Measurements from ENCODE around the gene ST6GALNAC3.

Gene ST6GALNAC3

DNA sequence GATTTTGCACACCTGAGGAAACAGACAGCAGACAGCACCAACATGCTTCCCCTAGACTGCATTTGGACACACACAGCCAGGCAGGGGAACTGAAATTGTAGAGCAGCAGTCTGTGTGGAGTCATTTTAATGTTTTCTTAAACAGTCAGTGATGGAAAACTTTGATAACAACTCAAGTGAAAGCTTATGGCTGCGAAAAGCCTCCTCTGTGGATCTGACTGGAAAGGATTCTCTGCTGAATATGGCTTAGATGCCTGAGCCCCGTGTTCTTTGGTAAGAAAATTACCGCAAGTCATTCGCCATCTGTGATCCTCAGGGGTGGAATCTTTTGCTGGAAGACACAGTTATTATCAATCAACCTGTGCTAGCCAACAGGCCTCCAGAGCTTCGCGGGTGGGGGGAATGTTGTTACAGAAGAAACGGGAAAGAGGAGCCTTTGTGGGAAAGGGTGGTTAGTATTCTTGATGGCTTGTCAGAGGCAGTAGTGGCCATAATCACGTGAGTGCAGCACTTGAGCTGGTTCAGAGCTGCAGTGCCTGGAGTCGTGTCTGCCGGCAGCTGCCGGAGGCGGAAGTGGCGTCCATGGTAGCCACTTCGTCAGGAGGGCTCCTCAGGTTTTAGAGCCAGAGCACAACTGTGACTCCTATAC is 204.7 kb downstream of the ST6GALNAC3 start:
- Histone ChIP-seq H3K27me3 (ENCODE audit: control insufficient read depth, insufficient read depth, low read length) (no peaks in the 10 kb centered on the region), H3K9me3 (replicated peaks; ENCODE audit: low read length) (no peaks in the 10 kb centered on the region), H3K4me3 (ENCODE audit: low read length) (no peak overlapping the region), H3K36me3 (ENCODE audit: insufficient read depth, low read length) (no peaks in the 10 kb centered on the region), H3K4me2 (ENCODE audit: low read length) (no peak overlapping the region), H3K9ac (ENCODE audit: low read depth, low read length) (no peak overlapping the region), H3K4me1 (ENCODE audit: control insufficient read depth, insufficient read depth, low read length) (no peaks in the 10 kb centered on the region)

DNA sequence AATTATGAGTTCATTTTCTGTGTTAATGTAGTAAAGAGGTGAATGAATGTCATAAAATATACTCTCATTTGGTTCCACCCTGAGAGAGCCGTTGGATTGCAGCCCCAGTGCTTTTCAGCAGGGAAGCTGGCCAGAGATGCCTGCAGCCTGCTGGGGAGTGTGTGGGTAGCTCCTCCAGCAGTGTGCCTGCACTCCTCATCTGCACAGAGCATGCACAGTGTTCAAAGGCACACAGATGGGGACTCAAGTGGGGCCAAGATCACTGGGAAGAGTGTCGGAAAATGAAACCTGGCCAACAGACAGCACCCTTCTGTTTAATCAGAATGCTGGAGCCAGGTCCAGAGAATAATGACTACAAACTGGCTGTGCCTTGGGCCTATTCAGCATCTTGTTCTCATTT is 206.8 kb downstream of the ST6GALNAC3 start:
- H3K9ac ChIP-seq (ENCODE audit: low read depth, low read length): no peak overlapping the region
- no peaks in the 10 kb centered on the region for H3K36me3 ChIP-seq (ENCODE audit: insufficient read depth, low read length)
- no peak overlapping the region for H3K4me3 ChIP-seq (ENCODE audit: low read length)
- no peaks in the 10 kb centered on the region for H3K27me3 ChIP-seq (ENCODE audit: control insufficient read depth, insufficient read depth, low read length)
- no peak overlapping the region for H3K4me2 ChIP-seq (ENCODE audit: low read length)
- H3K9me3 ChIP-seq (replicated peaks; ENCODE audit: low read length): no peaks in the 10 kb centered on the region
- no peaks in the 10 kb centered on the region for H3K4me1 ChIP-seq (ENCODE audit: control insufficient read depth, insufficient read depth, low read length)

DNA sequence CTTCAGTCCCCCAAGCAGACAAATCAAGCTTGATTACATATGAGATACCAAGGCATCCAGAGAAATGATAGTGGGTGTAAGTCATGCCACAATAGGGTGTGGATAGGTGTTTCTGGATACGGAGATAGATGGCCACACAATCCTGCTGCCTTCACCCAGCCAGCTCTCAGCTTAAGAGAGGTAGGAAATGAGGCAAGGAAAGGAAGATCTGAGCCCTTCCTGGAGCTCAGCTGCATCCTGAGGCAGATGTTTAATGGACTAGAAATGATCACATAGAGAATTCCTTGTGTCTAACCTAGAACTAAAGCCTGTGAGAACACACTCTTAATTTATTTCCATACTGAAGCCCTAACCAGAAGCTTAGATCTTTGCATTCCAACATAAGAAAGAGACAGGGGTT is 210.3 kb downstream of the ST6GALNAC3 start:
- Histone ChIP-seq H3K4me3 (ENCODE audit: low read length) (no peak overlapping the region), H3K27me3 (ENCODE audit: control insufficient read depth, insufficient read depth, low read length) (no peaks in the 10 kb centered on the region), H3K4me2 (ENCODE audit: low read length) (no peak overlapping the region)

GRCh38 chr1:76285578-76286135 is 211.1 kb downstream of the ST6GALNAC3 start:
- H3K4me1 ChIP-seq (ENCODE audit: control insufficient read depth, insufficient read depth, low read length): no peaks in the 10 kb centered on the region
- H3K36me3 ChIP-seq (ENCODE audit: insufficient read depth, low read length): no peaks in the 10 kb centered on the region
- no peak overlapping the region for H3K9ac ChIP-seq (ENCODE audit: low read depth, low read length)
- no peaks in the 10 kb centered on the region for H3K9me3 ChIP-seq (replicated peaks; ENCODE audit: low read length)
- H3K4me3 ChIP-seq (ENCODE audit: low read length): no peak overlapping the region
- no peaks in the 10 kb centered on the region for H3K27me3 ChIP-seq (ENCODE audit: control insufficient read depth, insufficient read depth, low read length)
- H3K4me2 ChIP-seq (ENCODE audit: low read length): no peak overlapping the region

More for the DNA sequence above, 210.3 kb downstream of the ST6GALNAC3 start:
- Histone ChIP-seq H3K9me3 (replicated peaks; ENCODE audit: low read length) (no peaks in the 10 kb centered on the region), H3K9ac (ENCODE audit: low read depth, low read length) (no peak overlapping the region), H3K4me1 (ENCODE audit: control insufficient read depth, insufficient read depth, low read length) (no peaks in the 10 kb centered on the region), H3K36me3 (ENCODE audit: insufficient read depth, low read length) (no peaks in the 10 kb centered on the region)

DNA sequence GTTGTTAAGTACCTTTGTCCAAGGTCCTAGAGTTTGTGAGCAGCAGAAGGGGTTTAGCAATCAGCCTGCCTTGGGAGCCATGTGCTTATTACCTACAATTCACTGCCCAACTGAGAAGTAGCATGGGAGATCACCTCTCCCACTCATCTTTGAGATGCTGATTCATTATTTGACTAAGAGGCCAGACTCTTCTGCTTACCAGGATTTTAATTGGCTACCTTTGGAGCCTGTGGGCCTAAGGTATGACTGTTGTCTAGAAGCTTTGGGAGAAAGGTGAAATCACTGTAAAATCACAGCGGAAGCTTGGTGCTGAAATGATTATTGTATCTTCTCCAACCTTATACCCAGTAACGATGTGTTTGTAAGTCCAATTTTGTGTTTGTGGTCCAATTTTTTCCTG is 213.4 kb downstream of the ST6GALNAC3 start:
- H3K4me3 ChIP-seq (ENCODE audit: low read length): no peak overlapping the region
- H3K27me3 ChIP-seq (ENCODE audit: control insufficient read depth, insufficient read depth, low read length): no peaks in the 10 kb centered on the region
- no peaks in the 10 kb centered on the region for H3K9me3 ChIP-seq (replicated peaks; ENCODE audit: low read length)
- no peaks in the 10 kb centered on the region for H3K36me3 ChIP-seq (ENCODE audit: insufficient read depth, low read length)
- no peaks in the 10 kb centered on the region for H3K4me1 ChIP-seq (ENCODE audit: control insufficient read depth, insufficient read depth, low read length)
- H3K9ac ChIP-seq (ENCODE audit: low read depth, low read length): no peak overlapping the region
- H3K4me2 ChIP-seq (ENCODE audit: low read length): no peak overlapping the region

- H3K9ac ChIP-seq (ENCODE audit: low read depth, low read length): no peak overlapping the region
- H3K4me3 ChIP-seq (ENCODE audit: low read length): no peak overlapping the region
- H3K9me3 ChIP-seq (replicated peaks; ENCODE audit: low read length): no peaks in the 10 kb centered on the region
- no peaks in the 10 kb centered on the region for H3K36me3 ChIP-seq (ENCODE audit: insufficient read depth, low read length)
- no peak overlapping the region for H3K4me2 ChIP-seq (ENCODE audit: low read length)
- H3K4me1 ChIP-seq (ENCODE audit: control insufficient read depth, insufficient read depth, low read length): no peaks in the 10 kb centered on the region
- no peaks in the 10 kb centered on the region for H3K27me3 ChIP-seq (ENCODE audit: control insufficient read depth, insufficient read depth, low read length)
These were observed 214.4 kb downstream of the ST6GALNAC3 start for GRCh38 chr1:76288758-76289483.

- H3K9ac ChIP-seq (ENCODE audit: low read depth, low read length): no peak overlapping the region
- H3K9me3 ChIP-seq (replicated peaks; ENCODE audit: low read length): no peaks in the 10 kb centered on the region
- H3K4me3 ChIP-seq (ENCODE audit: low read length): no peak overlapping the region
- H3K36me3 ChIP-seq (ENCODE audit: insufficient read depth, low read length): no peaks in the 10 kb centered on the region
- H3K4me2 ChIP-seq (ENCODE audit: low read length): no peak overlapping the region
- no peaks in the 10 kb centered on the region for H3K4me1 ChIP-seq (ENCODE audit: control insufficient read depth, insufficient read depth, low read length)
- H3K27me3 ChIP-seq (ENCODE audit: control insufficient read depth, insufficient read depth, low read length): no peaks in the 10 kb centered on the region
These were observed 215.1 kb downstream of the ST6GALNAC3 start for GRCh38 chr1:76289692-76290091.

DNA sequence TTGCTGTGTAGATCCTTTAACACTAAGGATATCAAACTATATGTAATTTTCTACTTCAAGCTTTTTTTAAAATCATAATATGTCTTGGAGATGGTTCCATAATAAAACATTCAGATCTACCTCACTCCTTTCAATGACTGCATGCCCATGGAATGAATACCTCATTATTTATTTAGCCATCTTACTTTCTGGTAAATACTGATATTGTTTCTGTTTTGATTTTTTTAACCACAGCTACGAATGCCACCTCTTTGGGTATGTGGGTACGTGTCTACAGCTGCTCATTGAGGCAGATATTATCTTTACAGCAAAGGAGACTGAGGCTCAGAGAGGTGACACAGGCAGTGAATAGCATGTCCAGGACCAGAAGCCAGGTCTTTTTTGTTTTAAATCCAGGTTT is 215.7 kb downstream of the ST6GALNAC3 start:
- Histone ChIP-seq H3K4me2 (ENCODE audit: low read length) (no peak overlapping the region), H3K9ac (ENCODE audit: low read depth, low read length) (no peak overlapping the region), H3K9me3 (replicated peaks; ENCODE audit: low read length) (no peaks in the 10 kb centered on the region), H3K4me3 (ENCODE audit: low read length) (no peak overlapping the region), H3K4me1 (ENCODE audit: control insufficient read depth, insufficient read depth, low read length) (no peaks in the 10 kb centered on the region), H3K36me3 (ENCODE audit: insufficient read depth, low read length) (no peaks in the 10 kb centered on the region), H3K27me3 (ENCODE audit: control insufficient read depth, insufficient read depth, low read length) (no peaks in the 10 kb centered on the region)

DNA sequence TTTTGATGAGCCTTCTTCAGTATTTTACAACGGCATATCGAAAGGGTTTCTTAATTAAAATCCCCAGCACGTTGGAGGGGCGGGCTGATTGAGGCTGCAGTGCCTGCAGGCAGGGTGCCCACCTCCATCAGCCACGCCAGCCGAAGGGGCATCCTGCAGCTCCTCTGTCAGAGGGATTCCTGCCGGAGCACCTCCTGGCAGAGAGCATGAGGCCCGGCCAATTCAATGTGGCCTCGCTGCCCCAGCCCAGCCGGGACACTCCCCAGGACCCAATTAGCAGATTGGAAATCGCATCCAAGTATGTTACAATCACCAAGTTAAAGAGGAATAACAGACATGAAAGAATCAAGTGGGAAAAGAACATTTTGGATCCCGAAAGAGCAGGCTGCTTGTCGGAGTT is 216.6 kb downstream of the ST6GALNAC3 start:
- peak overlapping the region; percentile 33 for H3K4me2 ChIP-seq (ENCODE audit: low read length)
- no peaks in the 10 kb centered on the region for H3K9me3 ChIP-seq (replicated peaks; ENCODE audit: low read length)
- H3K27me3 ChIP-seq (ENCODE audit: control insufficient read depth, insufficient read depth, low read length): no peaks in the 10 kb centered on the region
- no peaks in the 10 kb centered on the region for H3K4me1 ChIP-seq (ENCODE audit: control insufficient read depth, insufficient read depth, low read length)
- H3K9ac ChIP-seq (ENCODE audit: low read depth, low read length): no peak overlapping the region
- H3K36me3 ChIP-seq (ENCODE audit: insufficient read depth, low read length): no peaks in the 10 kb centered on the region
- H3K4me3 ChIP-seq (ENCODE audit: low read length): no peak overlapping the region

DNA sequence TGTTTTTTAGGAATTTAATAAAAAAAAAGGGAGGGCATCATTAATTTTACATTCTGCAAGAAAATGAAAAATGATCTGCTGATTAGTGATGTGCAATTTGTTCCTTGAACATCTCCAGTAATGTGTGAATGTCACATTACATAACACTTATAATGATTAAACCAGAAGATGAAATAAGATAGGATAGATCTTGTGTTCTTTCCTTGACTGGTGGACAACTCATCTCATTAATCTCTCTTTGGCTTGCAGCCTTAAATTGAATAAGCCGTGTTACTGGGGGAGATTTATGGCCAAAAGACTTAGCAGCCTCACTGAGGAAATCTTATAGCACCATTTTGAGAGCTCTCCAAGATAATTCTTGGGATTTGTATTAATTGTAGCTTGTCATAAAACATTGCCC is 217.2 kb downstream of the ST6GALNAC3 start:
- no peak overlapping the region for H3K9ac ChIP-seq (ENCODE audit: low read depth, low read length)

GRCh38 chr1:76292418-76293184 is 218.1 kb downstream of the ST6GALNAC3 start:
- Histone ChIP-seq H3K4me2 (ENCODE audit: low read length) (no peak overlapping the region), H3K36me3 (ENCODE audit: insufficient read depth, low read length) (no peaks in the 10 kb centered on the region), H3K9ac (ENCODE audit: low read depth, low read length) (no peak overlapping the region), H3K4me1 (ENCODE audit: control insufficient read depth, insufficient read depth, low read length) (no peaks in the 10 kb centered on the region), H3K4me3 (ENCODE audit: low read length) (no peak overlapping the region), H3K27me3 (ENCODE audit: control insufficient read depth, insufficient read depth, low read length) (no peaks in the 10 kb centered on the region), H3K9me3 (replicated peaks; ENCODE audit: low read length) (no peaks in the 10 kb centered on the region)

More for the DNA sequence above, 217.2 kb downstream of the ST6GALNAC3 start:
- Histone ChIP-seq H3K4me1 (ENCODE audit: control insufficient read depth, insufficient read depth, low read length) (no peaks in the 10 kb centered on the region), H3K4me2 (ENCODE audit: low read length) (no peak overlapping the region), H3K4me3 (ENCODE audit: low read length) (no peak overlapping the region), H3K9me3 (replicated peaks; ENCODE audit: low read length) (no peaks in the 10 kb centered on the region), H3K36me3 (ENCODE audit: insufficient read depth, low read length) (no peaks in the 10 kb centered on the region), H3K27me3 (ENCODE audit: control insufficient read depth, insufficient read depth, low read length) (no peaks in the 10 kb centered on the region)
